OCI-LY7 (cell line): ENCODE results near the gene FUT8. TPM values are rescaled to one million over a fixed set of nuclear protein-coding genes. Genes with fewer than 3 reads are reported as not detected.

Experiments used
- BruUV-seq: library from RNA; stranded (reverse); fragments of 400-500 nt; replicated peaks from 2 replicates; lab custom pipeline; 2021; lab: Mats Ljungman, UMichigan
- CTCF ChIA-PET: fragments of 300-600 bp; sonication (Branson Sonifier 250); formaldehyde crosslinking; loops from one replicate; lab custom pipeline; 2022; ENCODE audit warnings: antibody characterized with exemption; ENCODE audit not compliant: unreplicated experiment; lab: Charles Lee
- POLR2A ChIA-PET: fragments of 300-600 bp; sonication (Branson Sonifier 250); formaldehyde crosslinking; loops from one replicate; lab custom pipeline; 2022; ENCODE audit warnings: antibody characterized with exemption; lab: Charles Lee
- DNase-seq: peaks from one replicate; pipeline ENCODE4 v3.0.0-alpha.2; 2015; ENCODE audit warnings: low spot score
- H2AFZ ChIP-seq: fragments of 200-600 bp; sonication (generic), shearing (Covaris generic); 2 replicates; pipeline ENCODE4 v1.6.1; 2014; ENCODE audit warnings: mild to moderate bottlenecking, antibody characterized with exemption, low read length, moderate library complexity
- H3K27ac ChIP-seq: fragments of 200-600 bp; sonication (generic); 2 replicates; pipeline ENCODE4 v1.5.1; 2014; ENCODE audit warnings: mixed run types, low read depth, mild to moderate bottlenecking, moderate library complexity, low read length, inconsistent platforms; ENCODE audit not compliant: poor library complexity, severe bottlenecking
- H3K36me3 ChIP-seq: fragments of 200-600 bp; sonication (generic); 2 replicates; pipeline ENCODE4 v1.6.1; 2014; ENCODE audit warnings: mild to moderate bottlenecking, antibody characterized with exemption, low read length, moderate library complexity, mixed read lengths; ENCODE audit not compliant: insufficient read depth
- H3K4me1 ChIP-seq: fragments of 200-600 bp; sonication (generic); 2 replicates; pipeline ENCODE4 v1.5.1; 2014; ENCODE audit warnings: mild to moderate bottlenecking, low read length; ENCODE audit not compliant: insufficient read depth, poor library complexity, severe bottlenecking
- H3K4me2 ChIP-seq: fragments of 200-600 bp; sonication (generic); 2 replicates; pipeline ENCODE4 v1.6.1; 2014; ENCODE audit warnings: mild to moderate bottlenecking, low read length
- H3K4me3 ChIP-seq: fragments of 200-600 bp; sonication (generic); 2 replicates; pipeline ENCODE4 v1.5.1; 2014; ENCODE audit warnings: mild to moderate bottlenecking, low read depth, low read length; ENCODE audit not compliant: poor library complexity, severe bottlenecking
- H3K79me2 ChIP-seq: fragments of 200-600 bp; sonication (generic); 2 replicates; pipeline ENCODE4 v1.6.1; 2016; ENCODE audit warnings: low read depth, mild to moderate bottlenecking, low read length, moderate library complexity, mixed read lengths; ENCODE audit not compliant: insufficient read depth
- H3K9me2 ChIP-seq: fragments of 200-600 bp; sonication (generic); 2 replicates; pipeline ENCODE4 v1.6.1; 2016; ENCODE audit warnings: mild to moderate bottlenecking, low read length, mixed read lengths; ENCODE audit not compliant: insufficient read depth
- H3K9me3 ChIP-seq: fragments of 200-600 bp; sonication (generic); 2 replicates; pipeline ENCODE4 v1.6.1; 2014; ENCODE audit warnings: mild to moderate bottlenecking, mixed run types, low read length, mixed read lengths
- H4K20me1 ChIP-seq: fragments of 200-600 bp; sonication (generic); 2 replicates; pipeline ENCODE4 v1.6.1; 2014; ENCODE audit warnings: mild to moderate bottlenecking, antibody characterized with exemption, low read length, moderate library complexity, mixed read lengths; ENCODE audit not compliant: insufficient read depth
- EZH2phosphoT487 ChIP-seq: fragments of 200-600 bp; sonication (generic); IDR thresholded peaks from 2 replicates; pipeline ENCODE4 v1.6.1; 2018; ENCODE audit warnings: low read depth, borderline replicate concordance, mild to moderate bottlenecking, mixed run types, antibody characterized with exemption, low read length, moderate library complexity, mixed read lengths
- intact Hi-C: fragments of 100-400 bp; cut with micrococcal nuclease; formaldehyde crosslinking; loops from one replicate; pipeline ENCODE4 v1.10.0; 2022; ENCODE audit not compliant: unreplicated experiment
- total RNA-seq, 2 experiments: library from RNA; depleted of rRNA in 1 of 2; stranded (reverse); fragments of >200 nt in 1 of 2; shearing (Covaris generic) in 1 of 2; gene quantifications; 2 replicates each; pipeline ENCODE4 v1.2.3, GENCODE V29; 2014 to 2022
- TF ChIP-seq, protein P1 (sequence below): fragments of 200-600 bp; sonication (generic); conservative IDR thresholded peaks from 2 replicates; pipeline ENCODE4 v1.5.1; 2014; ENCODE audit warnings: mild to moderate bottlenecking, antibody characterized with exemption, low read length, moderate library complexity, mixed read lengths

Gene FUT8
- total RNA-seq, 2 experiments from 2014 or later: 90.3 to 174 TPM

DNA sequence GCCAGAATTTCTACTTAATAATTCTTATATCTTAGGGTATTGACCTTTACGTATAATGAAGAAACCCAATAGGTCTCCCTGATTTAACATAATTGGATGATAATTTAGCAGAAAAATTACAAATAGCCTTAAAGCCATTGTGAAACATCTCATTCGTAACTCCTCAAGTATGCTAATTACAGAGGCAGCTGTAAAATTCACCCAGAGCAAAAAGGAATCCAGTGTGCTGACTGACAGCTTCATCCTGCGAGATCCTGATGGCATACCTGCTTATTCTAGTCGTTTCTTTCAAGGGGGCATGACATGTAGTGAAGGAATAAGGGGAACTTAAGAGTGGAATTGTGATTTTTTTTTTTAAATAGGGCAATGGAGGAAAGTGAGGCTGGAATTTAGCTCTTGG is 291.5 kb downstream of the FUT8 start:
- Histone ChIP-seq H2AFZ (no peak overlapping the region), H3K4me2 (no peak overlapping the region), H3K4me3 (no peak overlapping the region), H3K9me2 (no peaks in the 10 kb centered on the region), H3K27ac (no peak overlapping the region), H3K4me1 (no peaks in the 10 kb centered on the region), H3K9me3 (peaks cover 23% of the 10 kb centered on the region; the same call in 1 of the 2 replicates), H4K20me1 (no peaks in the 10 kb centered on the region), H3K36me3 (peaks cover 87% of the 10 kb centered on the region), H3K79me2 (peaks cover 4% of the 10 kb centered on the region; the same call in 1 of the 2 replicates)
- POLR2A ChIA-PET: interaction anchor here (0.6 to 1.0 kb wide), 2 partner anchors 9 to 14 kb away, joined by 3 to 4 read pairs; no protein-coding TSS in a partner anchor
- intact Hi-C loops: no loop called here
- no peak for DNase-seq
- no TSS peak for BruUV-seq
- CTCF ChIA-PET: no interaction called here
- TF ChIP-seq, protein P1, sequence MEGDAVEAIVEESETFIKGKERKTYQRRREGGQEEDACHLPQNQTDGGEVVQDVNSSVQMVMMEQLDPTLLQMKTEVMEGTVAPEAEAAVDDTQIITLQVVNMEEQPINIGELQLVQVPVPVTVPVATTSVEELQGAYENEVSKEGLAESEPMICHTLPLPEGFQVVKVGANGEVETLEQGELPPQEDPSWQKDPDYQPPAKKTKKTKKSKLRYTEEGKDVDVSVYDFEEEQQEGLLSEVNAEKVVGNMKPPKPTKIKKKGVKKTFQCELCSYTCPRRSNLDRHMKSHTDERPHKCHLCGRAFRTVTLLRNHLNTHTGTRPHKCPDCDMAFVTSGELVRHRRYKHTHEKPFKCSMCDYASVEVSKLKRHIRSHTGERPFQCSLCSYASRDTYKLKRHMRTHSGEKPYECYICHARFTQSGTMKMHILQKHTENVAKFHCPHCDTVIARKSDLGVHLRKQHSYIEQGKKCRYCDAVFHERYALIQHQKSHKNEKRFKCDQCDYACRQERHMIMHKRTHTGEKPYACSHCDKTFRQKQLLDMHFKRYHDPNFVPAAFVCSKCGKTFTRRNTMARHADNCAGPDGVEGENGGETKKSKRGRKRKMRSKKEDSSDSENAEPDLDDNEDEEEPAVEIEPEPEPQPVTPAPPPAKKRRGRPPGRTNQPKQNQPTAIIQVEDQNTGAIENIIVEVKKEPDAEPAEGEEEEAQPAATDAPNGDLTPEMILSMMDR: no peak

DNA sequence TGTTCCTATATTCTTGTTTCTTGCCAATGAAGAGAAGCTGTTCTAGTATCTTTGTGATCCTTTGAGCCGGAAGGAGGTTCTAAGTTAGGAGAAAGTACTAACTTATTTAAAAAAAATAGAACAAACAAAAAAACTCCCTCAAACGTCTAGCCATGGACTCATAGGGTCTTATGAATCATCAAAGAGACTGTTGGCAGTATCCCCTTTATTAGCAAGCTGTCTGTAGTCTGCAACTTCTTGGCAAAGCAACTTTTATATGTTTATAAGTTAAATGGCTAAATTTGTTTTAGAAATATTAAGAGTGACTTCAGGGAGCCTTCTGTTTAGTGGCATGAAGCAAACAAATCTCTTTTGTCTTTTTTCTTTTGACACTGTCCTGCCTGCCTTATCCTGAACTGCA is 291.9 kb downstream of the FUT8 start:
- CTCF ChIA-PET: no interaction called here

DNA sequence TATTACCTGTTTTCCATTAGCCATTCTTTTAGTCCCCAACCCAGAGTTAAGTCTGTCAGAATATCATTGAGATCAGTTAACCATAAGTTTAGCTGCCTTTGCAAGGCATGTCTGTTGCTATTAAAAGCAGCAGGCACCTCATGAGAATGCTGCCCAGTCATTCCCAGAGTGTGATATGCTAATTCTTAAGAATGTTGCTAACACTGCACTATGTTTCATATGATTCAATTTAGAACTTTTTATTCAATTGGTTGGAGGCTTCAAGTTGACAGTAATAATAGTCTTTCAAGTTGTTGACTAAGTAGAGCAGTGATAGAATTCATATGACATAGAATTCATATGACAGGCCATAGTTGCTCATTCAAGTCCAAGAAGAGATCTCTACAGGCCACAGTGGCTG is 292.3 kb downstream of the FUT8 start:
- no TSS peak for BruUV-seq

More for the DNA sequence above, 291.9 kb downstream of the FUT8 start:
- POLR2A ChIA-PET: interaction anchor here (1.0 kb wide), 1 partner anchor 9 kb away, joined by 4 read pairs; no protein-coding TSS in a partner anchor
- Histone ChIP-seq H3K4me1 (no peaks in the 10 kb centered on the region), H3K4me3 (no peak overlapping the region), H3K4me2 (no peak overlapping the region), H3K9me3 (peaks cover 23% of the 10 kb centered on the region; the same call in 1 of the 2 replicates), H3K79me2 (peaks cover 4% of the 10 kb centered on the region; the same call in 1 of the 2 replicates), H3K36me3 (peaks cover 83% of the 10 kb centered on the region), H2AFZ (no peak overlapping the region), H4K20me1 (no peaks in the 10 kb centered on the region), H3K27ac (no peak overlapping the region), H3K9me2 (no peaks in the 10 kb centered on the region)
- DNase-seq: no peak
- no TSS peak for BruUV-seq
- intact Hi-C loops: no loop called here
- no peak for TF ChIP-seq EZH2phosphoT487
- TF ChIP-seq, protein P1: no peak

More for the DNA sequence above, 292.3 kb downstream of the FUT8 start:
- Histone ChIP-seq H3K36me3 (peaks cover 82% of the 10 kb centered on the region), H3K9me3 (peaks cover 23% of the 10 kb centered on the region; the same call in 1 of the 2 replicates), H3K4me3 (no peak overlapping the region), H2AFZ (no peak overlapping the region), H3K79me2 (peaks cover 5% of the 10 kb centered on the region; the same call in 1 of the 2 replicates), H3K4me2 (no peak overlapping the region), H3K4me1 (no peaks in the 10 kb centered on the region), H3K27ac (no peak overlapping the region), H3K9me2 (no peaks in the 10 kb centered on the region), H4K20me1 (no peaks in the 10 kb centered on the region)
- TF ChIP-seq EZH2phosphoT487: no peak
- TF ChIP-seq, protein P1: no peak
- ChIA-PET CTCF (no interaction called here), POLR2A (no interaction called here)
- DNase-seq: no peak
- intact Hi-C loops: no loop called here
